ENCODE measurements around the gene PLGRKT. TPM values are rescaled to one million over a fixed set of nuclear protein-coding genes. Genes with fewer than 3 reads are reported as not detected.

Gene PLGRKT
- total RNA-seq, 6 experiments from 2014 or later, result 18.0 to 26.5 (median 21.4) TPM

GRCh38 chr9:5450359-5451091, 12.8 kb upstream of the PLGRKT start, which contains the start of gene CD274:
TSS of gene CD274 (plus strand) at chr9:5450542. CDS start at chr9:5456114, 5,572 bp downstream.
- peaks cover 8% of the 10 kb centered on the region for H3K36me3 Mint-ChIP-seq (ENCODE audit: low read depth)

GRCh38 chr9:5449521-5450358, 12.0 kb upstream of the PLGRKT start:
- Mint-ChIP-seq H3K27me3 (ENCODE audit: insufficient read depth) (no peaks in the 10 kb centered on the region; the same call in 1 of the 2 replicates), H3K36me3 (ENCODE audit: low read depth) (peaks cover 5% of the 10 kb centered on the region), H3K9me3 (no peaks in the 10 kb centered on the region), H3K27ac (peak overlapping the region; percentile 91), H3K4me1 (ENCODE audit: low read depth) (peaks cover 81% of the 10 kb centered on the region), H3K4me3 (peak overlapping the region; percentile 97)
- TF ChIP-seq CTCF (IDR thresholded peaks at IDR 0.05), result no peak
- no peak for DNase-seq

More at GRCh38 chr9:5450359-5451091, 12.8 kb upstream of the PLGRKT start, which contains the start of gene CD274:
- Mint-ChIP-seq H3K4me1 (ENCODE audit: low read depth) (peaks cover 89% of the 10 kb centered on the region), H3K27me3 (ENCODE audit: insufficient read depth) (no peaks in the 10 kb centered on the region; the same call in 1 of the 2 replicates), H3K9me3 (no peaks in the 10 kb centered on the region), H3K4me3 (peak within 1 kb of the TSS; percentile 97), H3K27ac (peak within 1 kb of the TSS; percentile 91)
- peak; percentile 86 for DNase-seq
- peak; percentile 81 for TF ChIP-seq CTCF (IDR thresholded peaks at IDR 0.05)

- Mint-ChIP-seq H3K4me1 (ENCODE audit: low read depth) (peaks cover 71% of the 10 kb centered on the region), H3K36me3 (ENCODE audit: low read depth) (peaks cover 5% of the 10 kb centered on the region), H3K27me3 (ENCODE audit: insufficient read depth) (no peaks in the 10 kb centered on the region; the same call in 1 of the 2 replicates), H3K4me3 (peak overlapping the region; percentile 97), H3K9me3 (no peaks in the 10 kb centered on the region), H3K27ac (peak overlapping the region; percentile 91)
- no peak for DNase-seq
- no peak for TF ChIP-seq CTCF (IDR thresholded peaks at IDR 0.05)
Measured at GRCh38 chr9:5448461-5449435, 11.0 kb upstream of the PLGRKT start.

GRCh38 chr9:5448016-5448415, 10.3 kb upstream of the PLGRKT start:
- TF ChIP-seq CTCF (IDR thresholded peaks at IDR 0.05), result no peak
- Mint-ChIP-seq H3K4me1 (ENCODE audit: low read depth) (peaks cover 64% of the 10 kb centered on the region), H3K27me3 (ENCODE audit: insufficient read depth) (no peaks in the 10 kb centered on the region; the same call in 1 of the 2 replicates), H3K27ac (no peak overlapping the region), H3K4me3 (no peak overlapping the region), H3K9me3 (no peaks in the 10 kb centered on the region), H3K36me3 (ENCODE audit: low read depth) (peaks cover 5% of the 10 kb centered on the region)
- no peak for DNase-seq

GRCh38 chr9:5447337-5447736, 9.6 kb upstream of the PLGRKT start:
- H3K4me3 Mint-ChIP-seq, result 0 out of 2 replicates have a peak overlapping the region, but pooled peaks have one; percentile 7
- TF ChIP-seq CTCF (IDR thresholded peaks at IDR 0.05), result no peak
- peak overlapping the region; percentile 70 for H3K27ac Mint-ChIP-seq
- no peaks in the 10 kb centered on the region; the same call in 1 of the 2 replicates for H3K27me3 Mint-ChIP-seq (ENCODE audit: insufficient read depth)
- no peaks in the 10 kb centered on the region for H3K9me3 Mint-ChIP-seq
- H3K36me3 Mint-ChIP-seq (ENCODE audit: low read depth), result peaks cover 3% of the 10 kb centered on the region
- peaks cover 60% of the 10 kb centered on the region for H3K4me1 Mint-ChIP-seq (ENCODE audit: low read depth)
- no peak for DNase-seq

Data from HFFc6 (cell line).